ENCODE data around the gene TMEM132C. TPM values are rescaled to one million over a fixed set of nuclear protein-coding genes. Genes with fewer than 3 reads are reported as not detected.

Gene TMEM132C
- total and polyA plus RNA-seq, 12 donors = 0.79 to 2.9 (median 1.7) TPM

GRCh38 chr12:128381946-128382345, 115.0 kb downstream of the TMEM132C start:
- Histone ChIP-seq H3K27me3 (peaks cover 0 to 56% (median 26%) of the 10 kb centered on the region in 7 donors), H3K36me3 (no peaks in the 10 kb centered on the region), H3K9me3 (no peaks in the 10 kb centered on the region), H3K27ac (no peak overlapping the region), H3K4me1 (no peaks in the 10 kb centered on the region), H3K4me3 (peak overlapping the region in 1 of 10 donors; percentile 20)
- DNase-seq (no peak), ATAC-seq (no peak)
- intact Hi-C loops (cut with DNase I) = loop anchor here in 3 of 10 donors (5.0 to 10.0 kb wide), 3 partner anchors 117 to 127 kb away; partner anchors contain the start of gene TMEM132C (in 1 of the 3)
- TF ChIP-seq CTCF (IDR thresholded peaks at IDR 0.05) = no peak
- 36 to 47% methylated on average over 10 of the region's 10 CpGs for WGBS, 2 donors

GRCh38 chr12:128382946-128383345, 116.0 kb downstream of the TMEM132C start:
- no peak for TF ChIP-seq CTCF (IDR thresholded peaks at IDR 0.05)
- DNase-seq (no peak), ATAC-seq (no peak)
- peaks cover 0 to 4% (median 0%) of the 10 kb centered on the region in 9 donors for H3K4me1 ChIP-seq
- H3K4me3 ChIP-seq = no peak overlapping the region
- no peaks in the 10 kb centered on the region for H3K9me3 ChIP-seq
- H3K36me3 ChIP-seq = no peaks in the 10 kb centered on the region
- H3K27ac ChIP-seq = no peak overlapping the region
- peaks cover 0 to 59% (median 26%) of the 10 kb centered on the region in 7 donors for H3K27me3 ChIP-seq
- intact Hi-C loops (cut with DNase I) = loop anchor here in 3 of 10 donors (5.0 to 10.0 kb wide), 3 partner anchors 118 to 128 kb away; partner anchors contain the start of gene TMEM132C (in 1 of the 3)
- 75 to 80% methylated on average over 7 of the region's 7 CpGs for WGBS, 2 donors

GRCh38 chr12:128383357-128383937, 116.5 kb downstream of the TMEM132C start:
- intact Hi-C loops (cut with DNase I) = loop anchor here in 3 of 10 donors (5.0 to 10.0 kb wide), 3 partner anchors 119 to 129 kb away; partner anchors contain the start of gene TMEM132C (in 1 of the 3)
- DNase-seq = no peak
- no peak overlapping the region for H3K4me3 ChIP-seq

GRCh38 chr12:128385736-128386135, 118.8 kb downstream of the TMEM132C start:
- intact Hi-C loops (cut with DNase I) = loop anchor here in 5 of 10 donors (5.0 to 10.0 kb wide), 5 partner anchors 118 to 131 kb away; partner anchors contain the start of gene TMEM132C (in 2 of the 5)
- no peak for DNase-seq
- Histone ChIP-seq H3K27me3 (peaks cover 0 to 59% (median 26%) of the 10 kb centered on the region in 7 donors), H3K27ac (no peak overlapping the region), H3K4me3 (no peak overlapping the region), H3K9me3 (no peaks in the 10 kb centered on the region), H3K4me1 (peaks cover 0 to 10% (median 0%) of the 10 kb centered on the region in 9 donors), H3K36me3 (no peaks in the 10 kb centered on the region)
- no peak for TF ChIP-seq CTCF (IDR thresholded peaks at IDR 0.05)
- WGBS, 2 donors = 91 to 94% methylated on average over 9 of the region's 9 CpGs
- no peak for ATAC-seq

More at GRCh38 chr12:128383357-128383937, 116.5 kb downstream of the TMEM132C start:
- no peaks in the 10 kb centered on the region for H3K36me3 ChIP-seq
- 15 to 27% methylated on average over 18 of the region's 18 CpGs for WGBS, 2 donors
- no peak overlapping the region for H3K27ac ChIP-seq
- no peak for ATAC-seq
- H3K27me3 ChIP-seq = peaks cover 0 to 60% (median 26%) of the 10 kb centered on the region in 7 donors
- peaks cover 0 to 9% (median 0%) of the 10 kb centered on the region in 9 donors for H3K4me1 ChIP-seq
- H3K9me3 ChIP-seq = no peaks in the 10 kb centered on the region
- no peak for TF ChIP-seq CTCF (IDR thresholded peaks at IDR 0.05)

All from heart right ventricle (tissue), 16 donors.